GM12891 (cell line): ENCODE data around the gene OLIG2.

Experiments used
- POLR2A ChIP-seq: IDR thresholded peaks from 2 replicates; pipeline ENCODE4 v1.6.1; 2011; ENCODE audit warnings: low read depth, low read length, control low read depth
- POLR2AphosphoS5 ChIP-seq: IDR thresholded peaks from 2 replicates; pipeline ENCODE4 v1.6.1; 2011; ENCODE audit warnings: low read depth, low read length, control low read depth
- SPI1 ChIP-seq: IDR thresholded peaks from 2 replicates; pipeline ENCODE4 v1.6.1; 2011; ENCODE audit warnings: low read depth, low read length, control low read depth
- TAF1 ChIP-seq: IDR thresholded peaks from 2 replicates; pipeline ENCODE4 v1.6.1; 2011; ENCODE audit warnings: low read depth, low read length, control low read depth

GRCh38 chr21:33024201-33025103 is 1.3 kb upstream of the OLIG2 start:
- TF ChIP-seq POLR2A (no peak), POLR2AphosphoS5 (no peak), SPI1 (no peak), TAF1 (no peak)
